ENCODE data around the gene REL.

REL gene

DNA sequence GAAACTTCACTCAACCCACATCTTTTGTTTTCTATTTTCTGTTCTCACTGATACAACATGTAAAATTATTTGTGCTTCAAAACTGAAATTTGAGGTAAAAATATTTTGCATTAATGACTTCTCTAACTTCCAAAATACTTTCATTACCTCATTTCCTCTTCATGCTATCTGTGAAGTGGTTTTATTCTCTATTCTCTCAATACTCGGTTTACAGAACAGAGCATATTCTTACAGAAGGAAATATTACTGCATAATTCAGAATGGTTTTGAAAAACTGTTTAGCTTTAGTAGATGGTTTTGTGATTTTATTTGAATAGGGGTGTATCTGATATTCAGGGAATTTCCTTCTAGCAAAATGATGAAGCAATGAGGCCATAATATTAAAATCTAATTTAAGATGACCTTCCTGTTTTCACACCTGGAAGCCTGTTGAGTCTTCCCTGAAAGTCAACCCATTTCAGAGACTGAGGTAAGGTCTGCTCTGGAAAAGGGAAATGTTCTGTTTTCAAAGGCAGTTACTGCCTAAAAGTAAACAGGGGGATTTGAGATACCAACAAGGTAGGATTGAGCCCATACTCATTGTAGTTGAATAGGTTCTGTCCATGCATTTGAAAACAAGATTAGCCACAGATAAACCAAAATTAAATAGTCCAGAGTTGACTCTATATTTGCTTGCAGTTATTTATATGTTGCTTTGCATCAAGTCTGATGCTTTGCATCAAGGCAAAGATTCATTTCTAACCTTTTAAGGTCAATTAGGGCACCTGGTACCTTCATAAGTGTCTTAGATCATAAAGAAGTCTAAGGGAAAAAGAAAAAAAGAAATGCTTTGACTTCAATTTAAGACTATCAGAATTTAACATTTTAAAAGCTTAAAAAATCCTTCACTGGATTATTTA lies 85.4 kb downstream of the REL start:
- DNase-seq = no peak

DNA sequence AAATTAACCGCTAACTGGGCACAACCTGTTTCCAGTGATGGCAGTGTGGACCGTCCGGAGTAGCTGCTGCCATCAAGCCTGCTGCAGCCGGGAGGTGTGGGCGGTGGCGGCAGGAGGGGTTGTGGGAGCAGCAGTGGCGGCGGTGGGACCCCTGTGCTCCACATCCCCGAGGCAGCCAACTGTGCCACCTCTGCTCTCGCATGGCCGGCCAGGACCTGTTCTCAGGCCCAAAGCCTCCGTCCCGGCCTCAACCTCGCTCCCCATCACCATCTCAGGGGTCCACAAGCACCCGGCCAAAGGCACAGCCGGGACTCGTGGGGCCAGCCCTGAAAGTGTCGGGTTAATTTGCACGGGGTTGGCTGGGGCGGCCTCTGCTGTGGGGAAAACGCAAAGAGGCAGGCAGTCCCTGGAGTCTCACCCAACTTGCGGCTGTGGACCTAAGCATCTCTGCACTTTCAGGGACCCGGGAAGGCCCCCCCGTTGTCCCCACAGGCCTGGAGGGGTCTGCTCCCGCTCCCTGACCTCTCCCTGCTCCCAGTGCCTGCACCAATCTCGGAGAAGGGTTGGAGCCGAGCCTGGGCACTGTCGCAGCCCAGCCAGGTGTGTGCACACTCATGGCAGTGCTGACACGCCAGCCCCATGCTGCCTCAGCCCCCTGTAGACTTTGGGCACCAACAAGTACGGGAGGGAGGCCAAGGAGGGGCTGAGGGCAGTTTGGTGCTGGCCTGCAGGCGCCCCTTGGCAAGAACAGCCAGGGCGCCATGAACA lies 91.7 kb downstream of the REL start:
- no peak for DNase-seq

DNA sequence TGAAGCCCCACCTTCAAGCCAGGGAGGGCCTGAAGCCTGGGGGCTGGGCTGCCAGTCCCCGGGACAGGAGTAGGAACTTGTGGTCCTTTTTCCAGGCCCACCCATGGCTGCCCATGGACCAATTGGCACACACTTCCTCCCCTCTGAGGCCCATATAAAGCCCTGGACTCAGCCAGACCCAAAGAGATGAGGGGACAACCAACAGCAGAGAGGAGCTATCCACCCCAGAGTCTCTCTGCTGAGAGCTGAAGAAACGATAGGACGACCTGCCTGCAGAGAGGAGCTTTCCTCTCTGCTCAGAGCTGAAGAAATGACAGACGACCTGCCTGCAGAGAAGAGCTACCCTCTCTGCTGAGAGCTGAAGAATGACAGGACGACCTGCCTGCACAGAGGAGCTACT lies 92.3 kb downstream of the REL start:
- no peak for DNase-seq

DNA sequence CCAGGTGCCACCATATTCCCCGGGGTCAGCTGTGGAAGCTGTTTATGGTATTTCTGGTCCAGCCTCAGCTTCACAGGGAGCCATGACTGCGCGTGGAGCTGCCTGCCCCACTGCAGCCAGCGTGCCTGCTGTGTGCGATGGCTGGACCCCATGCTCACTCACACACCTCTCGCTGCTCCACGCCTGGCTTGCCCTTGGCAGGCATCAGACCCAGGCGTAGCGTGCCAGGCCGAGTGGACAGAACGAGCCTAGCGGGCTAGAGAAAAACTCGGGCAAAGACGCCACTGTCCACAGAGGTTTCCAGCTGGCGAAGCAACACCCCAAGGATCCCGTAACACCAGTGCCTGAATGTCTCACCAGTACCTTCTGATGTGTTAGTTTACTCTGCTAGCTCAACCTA lies 93.3 kb downstream of the REL start:
- DNase-seq = no peak

Measured in stimulated activated CD8-positive, alpha-beta memory T cell treated with anti-CD3 and anti-CD28 coated beads, Interleukin-4, amount 100 ng/mL, for 48 hours (primary cell).